ENCODE results near the gene CABLES1.

DNA sequence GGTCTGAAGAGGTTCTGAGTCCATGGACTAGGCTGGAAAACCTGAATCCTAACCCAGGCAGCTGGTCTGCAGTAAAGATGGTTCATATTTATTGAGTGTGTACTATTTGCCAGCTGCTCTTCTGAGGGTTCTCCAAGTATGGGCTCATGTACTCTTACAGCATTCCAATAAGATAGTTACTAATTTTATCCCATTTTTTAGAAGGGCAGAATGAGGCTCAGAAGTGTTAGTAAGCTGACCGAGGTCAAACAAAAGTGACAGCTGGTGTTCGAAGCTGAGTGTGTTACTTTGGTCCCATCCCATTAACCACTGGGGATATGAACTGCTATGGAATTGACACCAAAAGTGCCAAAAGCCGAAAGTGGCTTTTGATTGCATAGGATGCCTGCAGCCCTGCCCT, 76.9 kb downstream of the CABLES1 start:
- TF ChIP-seq CTCF (IDR thresholded peaks at IDR 0.05) (no peak), POLR2A (IDR thresholded peaks at IDR 0.05) (no peak)

Measured in testis (tissue), 2 donors.